GM18502 (cell line): ENCODE results near the gene CIROP.

Source experiments
- ATAC-seq: cut with Tn5 transposase; IDR thresholded peaks from one replicate; pipeline ENCODE4 v1.9.1; 2021; ENCODE audit warnings: mild to moderate bottlenecking; ENCODE audit not compliant: unreplicated experiment, poor library complexity

CIROP gene

DNA sequence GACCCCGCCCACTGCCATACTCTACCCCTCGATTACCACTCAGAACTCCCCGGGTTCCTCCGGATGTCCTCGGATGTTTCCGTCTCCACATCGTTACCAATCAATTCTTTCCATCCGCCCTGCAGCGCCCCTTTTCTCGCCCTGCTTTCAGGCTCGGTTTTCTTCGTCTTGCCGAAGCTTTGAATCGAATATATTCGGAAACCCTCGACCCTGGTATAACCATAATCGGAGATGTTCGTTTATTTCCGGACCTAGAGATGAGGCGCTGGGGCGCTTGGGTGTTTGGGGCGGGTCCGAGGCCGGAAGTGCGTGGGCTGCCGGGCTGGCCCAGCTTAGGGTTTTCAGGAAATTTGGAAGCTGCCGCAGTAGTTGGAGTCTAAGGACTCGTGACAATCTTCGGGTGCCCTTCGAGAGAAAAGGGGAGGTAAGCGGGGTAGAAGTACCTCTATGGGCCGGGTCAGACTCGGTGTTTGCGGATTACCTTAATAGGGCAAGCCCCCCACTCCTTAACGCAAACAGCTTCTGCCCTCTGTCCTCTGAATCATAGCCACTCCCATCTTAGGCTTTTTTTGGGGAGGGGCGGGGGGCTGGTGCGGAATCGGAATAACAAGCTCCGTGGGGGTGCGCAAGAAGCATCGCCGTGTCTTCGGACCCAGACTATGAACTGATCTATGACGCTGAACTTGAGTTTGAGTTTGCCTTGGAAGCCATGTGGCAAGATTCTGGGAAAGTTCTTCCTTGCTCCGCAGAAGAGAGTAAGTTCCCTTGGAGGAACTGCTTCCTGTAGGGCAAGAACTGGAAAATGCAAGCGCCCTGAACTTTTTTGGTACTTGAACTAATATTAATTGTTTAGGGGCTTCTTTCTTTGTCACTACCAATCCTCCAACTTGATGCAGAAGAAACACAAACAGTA is 9.3 kb downstream of the CIROP start, which contains the start of gene C14orf119:
TSS of gene C14orf119 (plus strand) at position 310 of the 913 bp plus-strand sequence. CDS start 2,154 bp downstream, outside the sequence.
- ATAC-seq: peak; percentile 93

DNA sequence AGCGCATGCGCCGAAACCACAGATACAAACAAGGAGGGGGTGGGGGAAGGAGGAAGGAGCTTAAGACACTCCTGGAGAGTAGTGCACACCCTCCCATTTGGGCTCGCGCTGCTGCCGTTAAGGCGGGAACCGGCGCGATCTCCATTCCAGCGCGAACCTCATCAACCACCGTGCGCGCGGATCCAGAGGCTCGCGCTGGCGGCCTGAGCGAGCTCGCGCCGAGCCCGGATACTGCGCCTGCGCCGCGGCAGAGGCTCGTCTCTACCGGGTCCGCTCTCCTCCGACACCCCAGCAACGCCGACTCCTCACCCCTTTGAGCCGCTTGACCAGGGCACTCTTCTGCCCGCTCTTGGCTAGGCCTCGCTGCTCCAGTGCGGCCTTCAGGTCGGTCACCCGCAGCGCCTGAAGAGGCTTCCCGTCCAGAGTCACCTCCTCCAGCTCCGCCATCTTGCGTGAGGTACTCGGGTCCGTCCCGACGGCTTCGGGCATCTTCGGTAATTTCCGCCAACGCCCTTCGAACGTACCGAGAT is 10.1 kb downstream of the CIROP start, which contains the start of gene ACIN1:
TSS of gene ACIN1 (minus strand) at position 471 of the 530 bp plus-strand sequence. CDS start at position 447, 24 bp downstream.
- ATAC-seq: peak; percentile 38

DNA sequence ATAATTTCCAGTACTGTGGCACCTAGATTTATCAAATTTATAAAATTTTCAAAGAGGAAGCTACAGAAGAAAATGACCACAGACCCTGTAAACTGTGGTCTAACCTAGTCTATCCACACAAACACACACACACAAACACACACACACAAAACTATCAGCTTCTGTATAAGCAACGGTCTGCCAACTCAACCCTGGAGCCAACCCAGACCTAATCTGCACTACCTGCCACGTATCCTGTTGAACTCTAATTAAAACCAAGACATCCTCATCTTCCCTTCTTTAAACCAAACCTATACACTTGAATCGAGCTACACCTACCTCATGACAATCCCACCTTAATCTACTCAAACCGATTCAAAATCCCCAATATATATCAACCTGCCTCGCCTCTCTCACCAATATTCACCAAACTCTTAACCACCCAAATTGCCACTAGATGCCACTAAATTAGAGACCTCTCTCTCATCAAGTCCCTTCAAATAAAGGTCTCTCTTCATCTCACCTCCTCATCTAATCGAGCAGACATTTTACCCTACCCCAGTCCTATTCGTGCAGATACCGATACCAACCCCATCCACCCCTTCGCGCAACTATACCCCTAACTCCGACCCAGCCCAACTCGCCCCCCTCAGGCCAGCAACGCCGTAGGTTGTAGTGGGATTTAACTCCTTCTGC is 10.7 kb downstream of the CIROP start:
- ATAC-seq: no peak

DNA sequence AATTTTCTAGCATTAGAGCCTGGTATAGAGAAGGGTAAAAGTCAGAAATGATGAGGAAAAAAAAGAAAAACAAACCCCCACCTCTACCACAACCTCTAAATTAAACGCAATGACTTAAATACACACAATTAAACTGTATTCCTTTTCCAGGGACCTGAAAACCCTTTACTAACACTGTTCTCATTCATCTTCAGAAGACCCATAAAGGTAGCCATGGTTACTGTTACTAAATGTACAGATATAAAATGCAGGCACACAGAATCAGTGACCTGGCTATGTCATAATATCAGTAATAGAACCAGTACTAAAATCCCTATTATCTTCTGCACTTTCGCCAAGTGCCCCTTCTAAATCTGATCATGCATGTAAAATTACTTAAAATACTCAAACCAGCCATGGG is 11.3 kb downstream of the CIROP start:
- ATAC-seq: no peak

DNA sequence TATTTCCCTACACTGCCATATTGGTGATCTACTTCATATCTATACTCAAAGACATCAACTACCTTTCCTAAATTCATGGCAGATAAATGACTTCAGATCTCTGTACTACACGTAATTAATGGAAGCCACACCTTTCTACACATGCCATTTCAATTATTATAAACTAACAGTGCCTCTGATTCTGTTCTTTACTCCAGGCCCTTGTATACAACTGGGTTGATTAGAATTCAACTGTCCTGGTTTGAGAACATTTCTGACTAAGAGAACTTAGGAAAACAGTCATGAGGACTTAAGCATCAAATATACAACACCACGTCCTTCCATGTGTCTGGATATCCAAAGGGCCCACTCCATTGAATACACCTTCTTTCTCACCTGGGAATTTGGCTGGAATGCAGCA is 11.7 kb downstream of the CIROP start:
- ATAC-seq: no peak

DNA sequence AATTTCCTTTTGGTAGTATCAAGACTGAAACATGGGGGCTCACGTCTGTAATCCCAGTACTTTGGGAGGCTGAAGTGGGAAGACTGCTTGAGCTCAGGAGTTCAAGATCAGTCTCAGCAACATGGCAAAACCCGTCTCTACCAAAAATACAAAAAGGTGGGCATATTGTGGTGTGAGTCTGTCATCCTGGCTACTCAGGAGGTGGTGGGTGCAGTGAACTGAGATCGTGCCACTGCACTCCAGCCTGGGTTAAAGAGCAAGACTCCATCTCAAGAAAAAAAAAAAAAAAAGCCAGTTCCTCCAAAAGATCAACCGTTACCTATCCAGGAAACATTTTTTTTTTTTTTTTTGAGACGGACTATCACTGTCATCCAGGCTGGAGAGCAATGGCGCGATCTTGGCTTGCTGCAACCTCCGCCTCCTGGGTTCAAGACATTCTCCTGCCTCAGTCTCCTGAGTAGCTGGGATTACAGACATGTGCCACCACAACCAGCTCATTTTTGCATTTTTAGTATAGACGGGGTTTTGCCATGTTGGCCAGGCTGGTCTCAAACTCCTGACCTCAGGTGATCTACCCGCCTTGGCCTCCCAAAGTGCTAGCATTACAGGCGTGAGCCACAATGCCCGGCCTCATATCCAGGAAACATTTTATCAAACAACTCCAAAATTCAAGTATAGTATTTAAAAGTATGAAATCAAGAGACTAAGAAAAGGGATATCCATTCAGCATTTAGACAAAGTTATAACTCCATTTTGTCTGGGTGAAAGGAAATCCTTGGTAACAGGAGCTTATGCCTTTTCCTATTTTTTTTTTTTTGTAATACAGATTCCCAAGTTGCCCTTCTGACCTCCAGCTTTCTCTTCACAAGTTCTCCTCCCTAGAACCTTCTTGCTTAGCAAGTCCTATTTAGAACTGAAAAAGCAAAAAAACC is 13.2 kb downstream of the CIROP start:
- no peak for ATAC-seq

DNA sequence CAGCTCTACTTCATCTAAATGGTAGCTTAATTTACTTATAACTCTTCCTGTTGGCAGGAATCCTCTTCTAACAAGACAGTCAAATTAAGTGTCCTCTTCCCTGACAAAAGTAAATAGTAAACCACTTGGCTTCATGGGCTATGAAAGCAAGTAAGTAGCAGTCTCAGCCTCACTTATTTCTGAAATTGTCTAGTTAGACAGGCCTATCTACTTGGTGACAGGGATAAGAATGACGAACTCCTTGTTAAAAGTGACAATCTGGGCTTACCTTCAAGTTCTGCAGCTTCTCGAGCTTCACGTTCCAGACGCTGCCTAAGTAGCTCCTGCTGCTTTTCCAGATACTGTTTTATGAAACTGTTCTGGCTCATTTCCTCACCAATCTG is 14.5 kb downstream of the CIROP start:
- ATAC-seq: no peak

DNA sequence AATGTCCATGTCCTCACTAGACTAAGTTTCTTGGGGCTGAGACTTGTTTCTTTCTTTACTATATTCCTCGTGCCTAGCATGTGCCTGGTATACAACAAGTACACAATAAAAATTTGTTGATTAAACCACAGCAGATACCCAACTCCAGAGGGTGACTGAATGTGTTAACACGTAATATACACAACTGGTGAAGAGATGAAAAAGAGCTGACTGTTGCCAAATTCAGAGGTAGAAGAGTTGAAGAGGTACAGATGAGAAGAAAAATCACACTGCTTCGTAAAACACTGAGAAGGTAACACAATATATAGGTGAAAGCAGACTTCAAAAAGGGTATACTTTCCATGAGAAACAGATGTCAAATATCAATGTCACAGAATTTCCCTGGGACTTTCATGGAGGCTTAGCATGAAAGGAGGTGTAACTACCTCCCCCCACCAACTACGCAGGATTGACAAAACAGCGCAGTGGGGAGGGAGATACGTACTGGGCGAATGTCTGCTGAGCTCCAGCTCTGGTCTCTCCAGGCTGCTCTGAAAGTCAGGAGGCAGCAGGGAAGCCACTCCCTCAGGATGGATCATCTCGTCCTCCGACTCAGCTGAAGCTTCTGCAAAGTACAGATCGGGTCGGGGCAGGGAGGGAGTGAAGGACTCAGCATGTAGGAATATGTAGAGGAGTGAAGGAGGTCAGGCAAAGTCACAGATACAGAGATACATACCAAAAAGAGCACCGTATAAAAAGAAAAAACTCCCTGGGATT is 15.1 kb downstream of the CIROP start:
- no peak for ATAC-seq

DNA sequence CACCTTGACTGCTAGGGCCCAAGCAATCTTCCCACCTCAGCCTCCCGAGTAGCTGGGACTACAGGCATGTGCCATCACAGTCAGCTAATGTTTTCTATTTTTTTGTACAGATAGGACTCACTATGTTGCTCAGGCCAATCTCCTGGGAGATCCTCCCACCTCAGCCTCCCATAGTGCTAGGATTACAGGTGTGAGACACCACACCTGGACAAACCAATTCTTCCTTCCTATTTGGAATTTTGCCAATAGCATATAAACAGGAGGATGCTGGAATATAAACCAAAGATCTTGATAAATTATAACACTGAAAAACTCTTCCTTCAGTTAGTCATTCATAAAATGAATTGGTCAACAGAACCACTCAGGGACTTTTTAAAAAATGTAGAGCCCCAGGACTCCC is 18.2 kb downstream of the CIROP start:
- no peak for ATAC-seq

DNA sequence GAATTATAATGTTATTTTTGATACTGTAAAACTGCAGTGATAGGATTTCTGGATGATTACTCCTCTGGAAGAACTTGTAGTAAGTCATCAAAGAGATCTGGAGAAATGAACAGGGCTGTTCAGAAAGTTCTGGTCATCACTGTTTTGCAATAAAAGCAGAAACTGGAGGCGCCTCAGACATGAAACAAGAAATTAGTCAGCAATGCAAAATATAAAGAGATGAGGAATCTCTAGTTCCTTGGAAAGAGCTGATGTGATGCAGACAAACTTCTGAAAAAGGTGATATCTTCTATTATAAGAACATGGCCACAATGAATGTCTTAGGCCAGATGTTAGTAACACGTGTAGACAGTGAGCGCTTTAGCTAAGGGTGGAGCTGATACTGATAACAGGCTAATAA is 19.3 kb downstream of the CIROP start:
- no peak for ATAC-seq

DNA sequence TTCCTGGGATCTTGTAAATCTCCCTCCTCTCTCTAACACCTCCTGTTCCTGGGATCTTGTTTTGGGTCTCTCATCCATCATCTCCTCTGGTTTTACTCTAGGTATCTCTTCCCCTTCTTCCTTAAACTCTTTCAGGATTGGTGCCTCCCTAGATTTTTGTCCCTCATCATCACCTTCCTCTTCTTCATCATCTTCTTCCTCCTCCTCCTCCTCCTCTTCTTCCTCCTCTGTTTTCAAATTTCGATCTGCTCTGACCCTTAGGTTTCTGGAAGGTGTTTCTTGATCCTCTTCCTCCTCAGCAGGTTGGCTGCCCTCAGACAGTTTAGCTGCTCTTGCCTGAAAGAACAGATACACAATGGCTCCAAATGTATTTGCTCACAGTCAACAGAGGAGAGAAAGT is 24.3 kb downstream of the CIROP start:
- ATAC-seq: no peak

DNA sequence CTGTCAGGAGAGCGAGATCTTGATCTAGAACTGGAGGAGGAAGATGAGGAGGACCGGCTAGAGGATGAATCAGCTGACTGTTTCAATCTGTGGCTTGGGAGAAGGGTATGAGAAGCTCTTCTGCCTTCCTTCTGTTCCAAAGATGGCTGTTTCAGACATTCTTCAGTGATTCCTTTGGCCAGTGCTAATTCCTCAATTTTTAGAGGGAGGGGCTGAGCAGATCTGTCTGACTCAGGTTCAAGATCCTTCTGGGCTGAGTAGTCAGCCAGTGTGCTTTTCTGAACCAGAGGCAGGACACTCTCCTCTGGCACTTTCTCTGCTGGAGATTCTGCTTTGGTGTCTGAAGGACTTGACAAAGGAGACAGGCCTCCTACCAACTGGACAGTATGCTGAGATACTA is 25.1 kb downstream of the CIROP start:
- no peak for ATAC-seq

DNA sequence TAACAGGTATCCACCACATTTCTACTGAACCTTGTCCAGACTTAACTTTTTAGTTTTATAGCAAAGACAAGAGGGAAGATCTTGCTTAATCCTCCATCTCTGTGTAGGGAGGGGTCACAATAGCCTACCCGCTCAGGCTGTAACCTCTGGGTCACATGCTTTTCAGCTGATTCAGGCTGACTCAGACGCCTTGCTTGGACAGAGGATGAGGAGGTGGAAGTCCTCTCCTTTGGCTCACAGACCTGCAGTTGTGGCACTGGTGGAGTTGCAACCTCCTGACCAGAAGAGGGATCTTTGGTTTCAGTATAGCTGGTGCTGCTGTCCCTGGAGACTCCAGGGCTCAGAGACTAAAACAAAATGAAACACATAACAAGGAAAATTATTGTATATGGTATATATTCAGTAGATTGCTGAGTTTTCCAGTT is 26.1 kb downstream of the CIROP start:
- ATAC-seq: no peak

DNA sequence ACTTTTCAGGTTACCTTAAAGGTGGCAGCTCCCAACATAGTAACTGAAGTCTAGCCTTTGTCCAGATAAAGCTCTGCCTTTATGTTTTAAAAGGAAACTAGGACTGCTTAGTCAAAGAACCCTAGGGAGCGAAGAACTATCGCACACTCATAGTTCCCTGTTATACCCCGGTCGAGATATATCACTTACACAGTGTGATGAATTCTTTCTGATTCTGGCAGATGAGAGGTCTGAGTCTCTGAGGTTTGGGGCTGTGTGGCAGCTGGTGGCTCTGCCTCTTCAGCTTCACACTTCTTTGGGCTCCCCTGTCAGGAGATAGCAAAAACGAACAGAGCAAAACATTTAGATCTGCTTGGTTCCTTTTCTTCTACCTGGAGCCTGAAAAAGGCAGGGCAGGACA is 26.8 kb downstream of the CIROP start:
- no peak for ATAC-seq

DNA sequence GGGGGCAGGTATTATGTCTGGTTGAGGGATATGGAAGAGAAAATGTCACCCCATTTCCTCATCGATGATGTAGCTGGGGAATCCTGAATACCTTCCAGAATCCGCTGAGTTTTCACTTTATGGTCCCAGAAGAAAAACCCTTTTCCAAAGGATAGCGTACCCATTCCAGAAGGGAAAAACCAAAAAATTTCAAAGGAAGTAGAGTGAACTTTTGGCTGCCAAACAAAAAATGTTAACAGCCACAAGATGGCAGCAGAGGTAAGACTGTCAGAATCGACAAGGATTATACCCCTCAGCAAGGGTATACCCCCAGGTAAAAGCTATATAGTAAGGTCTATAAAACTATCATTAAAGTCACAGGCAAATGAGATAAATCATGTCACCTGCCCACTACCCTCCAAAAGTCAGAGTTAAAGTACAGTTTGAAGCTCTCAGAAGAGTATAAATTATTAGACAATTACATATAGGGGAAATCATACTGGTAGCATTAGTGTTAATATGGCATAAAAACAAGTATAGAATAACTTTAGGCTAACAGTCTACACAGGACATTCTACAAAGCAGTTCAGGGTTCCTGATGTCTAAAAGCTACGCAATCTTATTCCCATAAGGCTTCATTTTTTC is 27.9 kb downstream of the CIROP start:
- no peak for ATAC-seq

DNA sequence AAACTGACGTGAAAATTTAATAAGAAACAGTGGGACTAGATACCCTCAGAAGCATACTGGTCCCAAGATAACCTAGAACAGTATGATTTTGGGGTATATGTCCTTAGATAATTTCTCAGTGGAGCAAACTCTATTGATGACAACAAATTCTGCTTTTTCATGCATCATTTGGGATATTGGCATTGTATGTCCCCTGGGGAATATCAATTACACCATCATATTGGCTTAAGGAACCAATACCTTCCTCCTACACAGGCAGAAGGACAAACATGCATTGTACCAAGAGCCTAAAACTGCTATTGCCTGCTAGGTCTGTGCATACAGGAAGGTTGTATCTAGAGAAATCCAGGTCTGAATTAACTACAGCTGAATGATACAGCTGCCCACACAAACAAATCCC is 29.9 kb downstream of the CIROP start:
- no peak for ATAC-seq

DNA sequence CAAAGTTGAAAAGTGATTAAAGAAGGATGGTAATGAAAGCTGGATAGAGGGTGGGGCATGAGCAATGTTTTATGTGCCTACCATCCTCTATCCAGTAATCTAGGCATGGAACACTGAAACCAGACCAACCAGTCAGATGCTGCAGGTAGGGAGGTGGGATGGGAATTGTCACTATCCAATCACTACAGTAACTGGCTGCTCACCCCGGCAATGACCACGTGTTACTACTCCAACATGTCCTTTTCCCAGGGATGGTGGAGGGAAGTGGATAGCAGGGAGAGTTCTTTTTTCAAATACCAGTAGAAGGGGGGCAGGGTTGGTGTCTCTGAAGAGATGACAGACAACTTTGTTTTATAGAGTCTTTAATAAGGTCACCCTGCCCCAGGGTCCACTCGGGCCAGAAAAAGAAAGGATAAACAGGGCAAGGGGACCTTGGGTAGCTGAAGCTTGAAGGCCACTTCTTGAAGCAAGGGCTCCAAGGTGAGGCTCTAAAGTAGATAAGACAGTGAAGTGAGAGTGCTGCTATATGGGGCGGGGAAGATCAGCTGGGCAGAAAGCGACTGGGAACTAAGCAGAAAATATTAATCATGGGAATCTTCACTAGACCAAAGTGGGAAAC is 32.8 kb downstream of the CIROP start:
- no peak for ATAC-seq

DNA sequence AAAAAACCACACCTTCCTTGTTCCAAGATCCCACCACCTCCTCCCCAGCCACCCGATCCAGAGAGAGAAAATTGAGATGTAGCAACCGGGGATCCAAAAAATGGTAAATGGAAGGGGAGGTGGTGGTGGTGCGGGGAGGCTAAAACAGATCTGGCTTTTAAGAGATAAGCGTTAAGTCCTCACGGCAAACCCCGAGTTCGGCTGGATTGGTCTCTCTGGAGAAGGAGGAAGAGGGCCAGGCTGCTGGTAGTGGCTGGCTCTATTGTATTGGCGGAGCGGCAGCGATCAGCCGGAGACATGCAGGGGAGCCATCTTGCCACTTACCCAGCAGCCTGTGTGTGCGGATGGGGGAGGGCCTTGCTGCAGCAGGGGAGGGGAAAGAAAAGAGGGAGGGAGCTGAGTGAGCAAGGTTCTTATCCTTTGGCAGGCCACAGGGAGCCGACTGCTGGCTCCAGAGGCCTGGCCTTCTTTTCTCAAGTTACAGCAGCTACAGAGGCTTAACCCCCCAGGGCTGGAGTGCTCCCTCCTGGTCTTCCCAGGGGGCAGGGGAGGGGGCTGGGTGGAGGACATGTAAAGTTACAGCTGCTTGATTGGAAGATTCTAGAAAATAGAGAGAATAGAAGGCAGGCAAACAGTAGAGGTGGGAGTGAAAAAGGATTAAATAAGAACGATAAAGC is 33.4 kb downstream of the CIROP start:
- ATAC-seq: peak; percentile 91
